Right forelimb (tissue), 1 donor: Measurements from ENCODE around the gene COL4A2.

Experiments
- DNase-seq: peaks from one replicate; pipeline ENCODE4 v3.0.0-alpha.2; 2018

Gene COL4A2

GRCh38 chr13:110291286-110291685 is 15.8 kb upstream of the COL4A2 start:
- DNase-seq: no peak

- no peak for DNase-seq
Observed at GRCh38 chr13:110293037-110293436, 14.0 kb upstream of the COL4A2 start.

DNA sequence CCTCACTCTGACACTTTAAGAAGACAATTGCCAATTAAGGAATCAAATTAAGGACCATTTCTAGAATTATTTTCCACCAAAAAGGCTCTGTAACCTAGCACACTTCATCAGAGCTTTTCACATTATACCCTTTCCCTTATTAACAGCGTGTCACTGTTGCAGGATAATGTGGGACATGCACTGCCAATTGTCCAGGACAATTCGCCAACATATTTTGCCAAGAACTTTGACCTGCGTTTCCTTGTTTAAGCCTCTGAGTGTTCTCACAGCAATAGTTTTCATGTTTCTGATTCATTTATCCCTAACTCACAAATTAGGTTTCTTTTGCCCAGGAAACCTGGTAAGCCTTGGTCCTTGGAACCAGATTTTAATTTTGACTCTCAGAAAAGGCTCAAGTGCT is 13.4 kb upstream of the COL4A2 start:
- DNase-seq: no peak

GRCh38 chr13:110294146-110294545 is 12.9 kb upstream of the COL4A2 start:
- DNase-seq: no peak

GRCh38 chr13:110294622-110295021 is 12.5 kb upstream of the COL4A2 start:
- no peak for DNase-seq

DNA sequence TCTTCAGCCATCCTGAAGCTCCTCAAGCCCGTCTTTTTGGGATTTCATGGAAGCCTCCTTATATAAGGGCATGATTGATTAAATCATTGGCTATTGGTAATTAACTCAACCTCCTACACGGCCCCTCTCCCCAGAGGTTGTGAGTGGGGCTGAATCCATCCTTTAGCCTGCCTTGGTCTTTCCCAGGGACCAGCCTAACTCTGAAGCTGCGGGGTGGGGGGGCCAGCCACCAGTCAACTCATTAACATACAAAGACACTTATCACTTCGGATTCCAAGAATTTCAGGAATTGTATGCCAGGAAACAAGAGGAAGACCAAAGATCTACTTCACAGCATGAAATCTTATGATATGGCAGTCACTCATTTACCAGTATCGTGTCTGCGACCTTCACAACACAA is 10.1 kb upstream of the COL4A2 start:
- no peak for DNase-seq

DNA sequence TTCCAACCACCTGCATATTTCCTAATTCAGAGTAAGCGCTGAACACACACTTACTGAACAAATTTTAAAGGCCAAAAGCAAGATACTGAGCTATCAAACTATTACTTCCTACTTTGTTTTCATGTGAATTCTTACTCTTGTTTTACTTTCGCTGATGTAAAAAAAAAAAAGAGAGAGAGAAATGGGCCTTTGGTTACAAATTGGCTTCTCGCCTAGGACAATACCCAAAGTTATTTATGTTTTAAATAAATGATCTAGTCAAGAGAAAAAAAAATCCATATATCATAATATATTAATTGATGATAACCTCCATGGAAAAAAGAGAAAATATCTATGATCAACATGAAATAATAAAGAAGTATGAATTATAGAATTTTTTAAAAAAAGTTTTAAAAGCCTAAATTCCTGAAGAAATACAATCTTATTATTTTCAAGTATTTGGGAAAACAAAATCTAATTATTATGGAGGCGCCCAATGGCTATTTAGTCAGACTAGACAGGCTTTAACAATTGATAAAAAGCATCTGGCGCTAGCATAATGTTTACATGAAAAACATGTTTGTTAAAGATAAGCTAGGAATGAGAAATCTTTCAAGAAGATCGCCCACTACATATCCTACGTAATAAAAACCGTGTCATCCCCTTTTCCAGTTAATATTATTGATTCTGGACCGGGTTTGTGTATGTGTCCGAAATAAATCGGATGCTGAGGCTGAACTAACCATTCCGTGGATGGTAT is 9.1 kb upstream of the COL4A2 start:
- no peak for DNase-seq

DNA sequence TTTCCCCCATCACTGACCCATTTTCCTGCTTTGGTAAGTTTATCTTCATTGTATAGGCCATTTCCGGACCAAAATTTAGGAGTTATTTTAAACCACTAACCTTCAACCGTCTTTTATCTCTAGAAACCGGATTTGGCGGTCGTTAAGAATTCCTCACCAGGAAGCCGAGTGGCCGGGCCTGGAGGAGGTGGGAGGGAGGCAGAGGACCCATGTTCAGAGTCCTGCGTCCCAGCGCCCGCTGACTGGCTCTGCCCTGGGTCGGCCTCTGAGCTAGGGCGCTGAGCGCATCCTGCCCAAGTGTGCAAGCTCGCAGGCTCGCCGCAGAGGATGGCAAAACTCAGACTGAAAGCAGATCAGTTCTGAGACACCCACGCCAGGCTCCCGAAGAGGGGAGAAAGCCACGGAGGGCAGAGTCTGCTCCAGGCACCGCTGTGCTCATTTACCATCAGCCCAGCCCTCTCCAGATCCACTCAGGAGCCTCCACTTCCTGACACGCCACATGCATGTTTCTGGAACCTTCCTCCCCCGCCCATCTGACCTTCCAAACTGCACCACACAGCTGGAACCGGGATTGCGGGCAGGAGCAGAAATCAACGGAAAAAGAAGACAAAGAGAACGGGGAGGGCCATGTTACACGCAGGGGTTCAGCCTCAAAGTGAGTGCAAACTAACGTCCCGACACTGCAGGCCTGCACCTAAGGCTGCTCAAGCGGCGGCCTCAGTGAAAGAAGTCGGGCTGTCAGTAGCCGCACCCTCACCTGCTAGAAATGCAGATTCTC is 8.4 kb upstream of the COL4A2 start:
- DNase-seq: peak; percentile 42

DNA sequence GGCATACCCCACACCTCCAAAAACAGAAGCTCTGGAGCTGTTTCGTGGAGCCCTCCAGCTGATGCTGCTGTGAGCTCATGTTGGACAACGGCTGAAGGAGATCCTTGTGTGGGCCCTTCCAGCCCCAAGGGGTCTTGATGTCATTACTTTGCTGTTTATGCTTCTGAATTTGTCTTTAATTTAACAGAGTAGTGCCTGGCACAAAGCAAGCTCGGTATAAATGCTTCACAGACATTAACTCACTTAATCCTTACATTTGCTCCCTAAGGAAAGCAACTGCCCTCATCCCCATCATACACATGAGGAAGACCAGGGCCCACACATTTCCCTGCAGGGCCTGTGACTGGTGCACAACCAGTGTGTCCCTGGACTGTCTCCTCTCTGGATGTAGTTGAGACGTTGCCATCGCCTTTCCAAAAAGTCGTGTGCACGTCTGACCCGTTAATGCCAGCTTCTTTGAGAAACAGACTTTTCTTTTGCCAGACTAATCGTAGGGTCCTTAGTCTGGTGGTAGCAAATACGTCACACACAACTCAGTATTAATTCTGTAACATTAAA is 7.7 kb upstream of the COL4A2 start:
- peak; percentile 31 for DNase-seq

DNA sequence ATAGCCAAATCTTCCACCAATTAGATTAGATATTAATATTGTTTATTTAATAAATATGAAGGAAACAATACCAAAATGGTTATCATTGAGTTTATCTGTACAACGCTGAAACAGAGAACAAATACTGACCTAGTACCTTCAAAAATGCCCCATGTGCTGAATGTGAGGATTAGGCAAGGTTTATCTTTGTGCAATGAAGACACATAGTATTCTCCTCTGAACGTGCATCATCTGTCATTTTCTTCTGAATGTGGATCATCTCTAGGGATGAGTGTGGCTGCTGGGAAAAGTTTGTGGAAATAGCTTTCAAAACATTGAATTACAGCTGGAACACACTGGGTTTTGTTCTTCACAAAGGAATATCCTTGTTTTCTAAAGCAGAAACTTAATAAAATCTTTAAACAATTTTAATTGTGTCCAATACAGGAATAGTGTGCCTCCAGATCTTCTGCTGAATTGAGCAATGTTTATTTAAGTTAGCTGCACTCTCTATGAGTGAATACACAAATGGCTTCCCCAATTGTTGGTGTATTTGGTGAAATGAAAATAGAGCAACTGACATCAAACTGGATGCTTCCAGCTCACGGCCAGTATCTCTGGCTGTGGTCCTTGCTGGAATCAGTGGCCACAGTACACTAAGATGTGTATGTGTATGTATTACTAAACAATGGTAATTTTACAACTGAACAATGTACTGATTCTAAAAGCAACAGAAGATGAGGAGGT is 6.8 kb upstream of the COL4A2 start:
- no peak for DNase-seq

DNA sequence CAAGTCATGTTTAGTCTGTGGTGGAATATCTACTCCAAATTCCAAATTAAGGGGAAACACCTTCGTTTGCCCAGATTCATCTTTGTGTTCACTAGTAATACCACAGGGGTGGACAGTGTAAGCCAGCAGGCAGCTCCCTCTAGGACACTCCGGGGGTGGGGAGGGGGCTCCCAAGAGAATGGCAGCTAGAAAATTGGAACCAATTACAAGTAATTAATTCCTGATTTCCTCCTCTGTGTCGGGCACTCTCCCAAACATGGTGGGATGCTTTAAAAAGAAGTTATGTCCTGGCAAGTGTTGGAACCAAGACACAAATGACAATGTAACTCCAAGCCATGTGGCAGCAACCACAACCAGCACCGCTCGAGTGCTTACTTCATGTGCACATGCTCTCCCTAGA is 6.0 kb upstream of the COL4A2 start:
- DNase-seq: peak; percentile 34

DNA sequence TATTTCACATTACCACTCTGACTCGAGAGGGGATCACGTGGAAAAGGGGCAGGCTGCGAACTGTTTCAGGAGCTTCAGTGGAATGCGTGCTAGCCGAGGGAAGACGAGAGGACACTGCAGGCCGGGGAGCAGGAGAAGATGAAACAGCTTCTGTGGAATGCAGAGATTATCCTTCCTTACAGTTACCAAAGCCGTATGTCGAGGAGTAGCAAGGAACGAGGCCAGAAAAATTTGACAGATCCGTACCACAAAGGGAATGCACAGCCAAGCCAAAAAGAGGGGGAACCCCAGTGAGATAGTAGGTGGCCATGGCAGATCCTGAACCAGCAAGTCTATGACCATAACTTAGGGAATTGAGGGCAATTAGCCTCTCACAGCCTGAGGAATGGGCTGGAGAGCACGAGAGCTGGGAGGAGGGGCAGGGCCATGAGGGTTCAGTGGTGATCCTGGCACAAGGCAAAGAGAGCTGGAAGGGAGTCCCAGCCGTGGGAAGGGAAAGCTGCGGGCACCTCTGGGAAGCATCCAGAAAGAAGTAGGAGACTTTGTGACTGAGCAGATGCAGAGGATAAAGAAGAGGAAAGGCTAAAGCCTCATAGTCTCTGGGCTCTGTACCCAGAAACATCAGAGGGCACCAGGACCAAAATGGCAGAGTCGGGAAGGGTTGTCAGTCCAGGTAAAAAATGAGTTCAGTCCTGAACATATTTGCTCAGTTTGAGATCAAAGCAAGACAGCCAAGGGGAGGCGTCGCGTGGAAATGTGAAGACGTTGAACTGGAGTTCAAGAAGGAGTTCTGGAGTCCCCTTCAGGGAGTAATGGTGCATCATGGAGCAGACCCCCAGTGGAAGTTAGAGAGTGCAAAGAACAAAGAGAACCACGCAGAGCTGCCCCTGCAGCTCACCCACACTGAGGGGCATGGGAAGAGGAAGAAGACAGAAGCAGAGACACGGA is 5.2 kb upstream of the COL4A2 start:
- peak; percentile 42 for DNase-seq

DNA sequence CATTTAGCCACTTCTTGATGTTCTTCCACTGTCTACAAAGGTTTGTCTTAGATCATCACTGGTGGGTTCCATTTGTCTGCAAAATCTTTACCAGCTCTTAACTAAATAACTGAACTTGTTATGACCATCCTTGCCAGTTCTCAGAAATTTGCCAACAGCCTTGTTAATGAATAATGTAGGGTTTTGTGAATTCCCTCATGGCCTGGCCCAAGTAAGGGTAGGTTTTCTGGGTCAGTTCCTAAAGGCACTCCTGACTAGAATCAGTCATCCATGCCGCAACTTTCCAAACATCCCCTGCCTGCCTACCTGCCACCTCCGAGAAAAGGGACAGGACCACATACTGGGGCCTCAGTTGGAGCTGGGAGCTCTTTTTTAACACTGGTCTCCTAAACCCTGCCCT is 4.1 kb upstream of the COL4A2 start:
- DNase-seq: no peak

GRCh38 chr13:110303644-110304043 is 3.4 kb upstream of the COL4A2 start:
- DNase-seq: no peak

GRCh38 chr13:110304256-110304655 is 2.8 kb upstream of the COL4A2 start:
- DNase-seq: no peak

GRCh38 chr13:110305001-110305400 is 2.1 kb upstream of the COL4A2 start:
- DNase-seq: peak; percentile 31

DNA sequence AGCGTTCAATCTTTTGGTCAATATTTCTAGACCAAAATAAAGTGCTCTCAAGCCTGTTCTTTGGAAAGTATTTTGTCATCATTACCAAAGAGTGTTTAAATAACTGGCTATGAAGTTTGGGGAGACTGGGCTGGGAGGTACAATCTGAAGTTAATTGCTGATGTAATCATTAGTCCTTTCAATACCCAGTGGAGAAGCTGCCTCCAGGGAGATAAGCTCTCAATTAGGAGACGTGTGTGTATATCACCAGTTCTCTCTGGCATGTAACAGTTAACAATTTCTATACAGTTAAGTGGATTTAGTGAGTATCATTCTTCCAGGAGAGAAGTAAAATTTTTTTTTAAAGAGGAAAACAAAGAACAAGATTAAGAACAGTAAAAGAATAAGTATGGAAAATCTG is 1.5 kb upstream of the COL4A2 start:
- DNase-seq: no peak

DNA sequence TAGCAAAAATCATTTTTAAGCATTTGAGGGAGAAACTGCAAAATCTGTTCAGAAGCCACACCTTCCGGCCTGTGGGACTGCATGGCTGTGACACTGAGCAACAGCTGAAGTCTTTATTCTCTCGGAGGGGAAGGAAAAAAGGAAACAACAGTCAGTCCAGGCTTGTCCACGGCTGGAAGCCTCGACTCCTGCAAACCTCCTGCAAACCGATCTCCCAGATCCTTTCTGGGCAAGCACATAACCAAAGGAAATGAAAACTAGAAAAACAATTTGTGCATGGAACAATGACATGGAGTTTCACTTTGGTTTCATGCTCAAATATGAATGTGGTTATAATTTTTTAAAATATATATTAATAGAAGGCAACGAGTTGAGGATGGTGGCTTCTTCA is 1.1 kb upstream of the COL4A2 start:
- peak; percentile 45 for DNase-seq

- no peak for DNase-seq
Observed at GRCh38 chr13:110306340-110306959, 634 bp upstream of the COL4A2 start.

DNA sequence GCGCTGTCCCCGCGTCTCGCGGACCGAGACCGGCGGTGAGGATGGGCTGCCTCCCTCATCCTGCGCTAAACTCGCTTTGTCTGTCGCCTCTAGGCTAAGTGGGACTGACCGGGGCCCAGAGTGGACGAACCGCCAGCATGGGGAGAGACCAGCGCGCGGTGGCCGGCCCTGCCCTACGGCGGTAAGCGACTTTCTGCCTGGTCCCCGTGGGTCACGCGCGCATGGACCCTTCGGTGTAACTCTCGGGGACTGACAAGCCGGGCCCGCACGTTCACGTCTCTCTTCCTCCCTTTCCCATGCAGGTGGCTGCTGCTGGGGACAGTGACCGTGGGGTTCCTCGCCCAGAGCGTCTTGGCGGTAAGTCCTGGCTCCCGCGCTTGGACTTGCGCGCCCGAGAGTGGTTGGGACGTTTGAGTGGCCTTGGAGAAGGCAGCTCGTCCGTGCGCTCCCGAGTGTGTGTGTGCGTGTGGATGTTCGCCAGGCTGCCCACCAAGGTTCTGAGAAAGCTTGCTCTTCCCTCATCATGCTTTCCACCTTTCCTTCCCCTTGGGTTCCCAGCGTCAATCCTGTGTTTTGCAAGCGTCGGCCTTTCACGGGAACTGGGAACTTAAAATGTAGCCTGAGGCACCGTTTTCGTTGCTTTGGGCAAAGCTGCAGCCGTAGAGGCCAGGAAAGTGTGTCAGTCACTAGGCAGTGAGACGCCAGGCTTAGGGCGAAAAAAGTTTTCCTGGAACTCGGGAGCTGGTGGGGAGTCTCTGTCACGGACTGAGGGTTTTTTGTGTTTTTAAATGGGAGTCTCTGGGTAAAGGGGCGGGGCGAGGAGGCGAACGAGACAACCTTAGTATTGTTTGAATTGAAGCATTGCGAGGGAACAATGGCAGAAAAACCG is 927 bp downstream of the COL4A2 start:
- DNase-seq: peak; percentile 75
